Aorta (tissue), 5 donors: ENCODE measurements around the gene SLC9A7. TPM values are rescaled to one million over a fixed set of nuclear protein-coding genes. Genes with fewer than 3 reads are reported as not detected.

ENCODE experiments used
- ATAC-seq: fragments of 200-7000 bp; cut with Tn5 transposase; one replicate; pipeline ENCODE4 v1.9.1; 2022; ENCODE audit warnings: moderate library complexity; ENCODE audit not compliant: low FRiP score
- DNase-seq, 2 donors: peaks; one replicate each; pipeline ENCODE4 v3.0.0-alpha.2; 2020
- H3K27ac ChIP-seq, 2 donors: one replicate each; pipeline ENCODE4 v1.5.1; 2013; ENCODE audit warnings: low read length in 2 of 2, mild to moderate bottlenecking in 2 of 2, moderate library complexity in 2 of 2, control low read depth in 1 of 2, inconsistent platforms in 1 of 2, low read depth in 1 of 2
- H3K27me3 ChIP-seq, 2 donors: one replicate each; pipeline ENCODE4 v1.6.1; 2013; ENCODE audit warnings: control low read depth in 1 of 2, low read length in 1 of 2, mild to moderate bottlenecking in 1 of 2, moderate library complexity in 1 of 2; ENCODE audit not compliant: insufficient read depth in 2 of 2, control insufficient read depth in 1 of 2
- H3K36me3 ChIP-seq, 2 donors: one replicate each; pipeline ENCODE4 v1.6.1; 2013; ENCODE audit warnings: control low read depth in 1 of 2, low read length in 1 of 2, mild to moderate bottlenecking in 1 of 2; ENCODE audit not compliant: insufficient read depth in 2 of 2, control insufficient read depth in 1 of 2
- H3K4me1 ChIP-seq, 2 donors: one replicate each; pipeline ENCODE4 v1.6.1; 2013; ENCODE audit warnings: low read length in 2 of 2, control low read depth in 1 of 2, mild to moderate bottlenecking in 1 of 2, moderate library complexity in 1 of 2; ENCODE audit not compliant: insufficient read depth in 2 of 2, control insufficient read depth in 1 of 2
- H3K4me3 ChIP-seq, 2 donors: one replicate each; pipeline ENCODE4 v1.5.1; 2013; ENCODE audit warnings: low read length in 2 of 2, control low read depth in 1 of 2, mild to moderate bottlenecking in 1 of 2
- H3K9me3 ChIP-seq: one replicate; pipeline ENCODE4 v1.6.1; 2013; ENCODE audit warnings: mild to moderate bottlenecking, low read length; ENCODE audit not compliant: control insufficient read depth
- WGBS, 2 donors: extraction: QIAGEN DNeasy Blood & Tissue Kit; methylation state at CpG; one replicate each; pipeline ENCODE4 v1.1.7; 2013; 5-methylcytosine and 5-hydroxymethylcytosine counted together
- intact Hi-C, 2 donors: fragments of 100-400 bp; cut with DNase I; formaldehyde crosslinking; loops; one replicate each; pipeline versions ENCODE4 v1.14.2 to v1.15.0; 2022
- long read RNA-seq, 2 donors: library from polyadenylated mRNA; unstranded; transcript quantifications; one replicate each; pipeline ENCODE4 v2.0.0, GENCODE V29; 2020 to 2021
- polyA plus RNA-seq, 2 donors: library from polyadenylated mRNA; stranded (reverse); fragments of 200-250 nt; gene quantifications; one replicate each; pipeline ENCODE4 v1.2.3, GENCODE V29; 2013
- total RNA-seq, 2 donors: library from RNA; stranded (reverse); fragmentation: NEBNext Ultra II Directional; extraction: Animal tissue kit (Norgen Biotek cat#: 25700); gene quantifications; one replicate each; pipeline ENCODE4 v1.2.1, GENCODE V29; 2021
- donor health status: healthy with polysubstance abuse.
- donor health status: Bipolar disorder and iron deficiency.
- donor health status: DM: no; HTN: no; CAD: no.
- donor health status: DM: no; HTN: no; CAD: no.
- donor health status: DM: yes; HTN: yes; CAD: no.

The SLC9A7 gene
- 1 to 10 TPM; 2.5 to 3.0 TPM for total RNA-seq
- polyA plus RNA-seq = under 1 TPM; 0.33 to 0.38 TPM
- long read RNA-seq, donor 1, partial matches to known transcripts = 0 of 1 reads
- long read RNA-seq, donor 1, other reads (novel, unspliced or antisense) = 1 of 1 reads
- long read RNA-seq, donor 2, full-length matches to known transcripts = 1 of 1 reads
- long read RNA-seq, donor 2, partial matches to known transcripts = 0 of 1 reads
- long read RNA-seq, donor 2, other reads (novel, unspliced or antisense) = 0 of 1 reads

- Histone ChIP-seq H3K27me3 (no peaks in the 10 kb centered on the region), H3K27ac (no peak within 1 kb of the TSS), H3K4me1 (no peaks in the 10 kb centered on the region), H3K36me3 (no peaks in the 10 kb centered on the region), H3K9me3 (no peaks in the 10 kb centered on the region), H3K4me3 (peak within 1 kb of the TSS; percentile 28 to 46)
- WGBS, 2 donors = 0 to 15% methylated on average over 48 to 85 of the region's 85 CpGs
- ATAC-seq (peak; percentile 83), DNase-seq (peak; percentile 83 to 92)
- intact Hi-C loops = loop anchor here (2.0 to 10.0 kb wide), 4 partner anchors 34 to 276 kb away; no protein-coding TSS in a partner anchor
Observed at GRCh38 chrX:46758956-46759644, at the start of gene SLC9A7. Gene SLC9A7, minus strand, starts transcription at chrX:46759118. Its CDS starts 89 bp downstream, at chrX:46759029.

DNA sequence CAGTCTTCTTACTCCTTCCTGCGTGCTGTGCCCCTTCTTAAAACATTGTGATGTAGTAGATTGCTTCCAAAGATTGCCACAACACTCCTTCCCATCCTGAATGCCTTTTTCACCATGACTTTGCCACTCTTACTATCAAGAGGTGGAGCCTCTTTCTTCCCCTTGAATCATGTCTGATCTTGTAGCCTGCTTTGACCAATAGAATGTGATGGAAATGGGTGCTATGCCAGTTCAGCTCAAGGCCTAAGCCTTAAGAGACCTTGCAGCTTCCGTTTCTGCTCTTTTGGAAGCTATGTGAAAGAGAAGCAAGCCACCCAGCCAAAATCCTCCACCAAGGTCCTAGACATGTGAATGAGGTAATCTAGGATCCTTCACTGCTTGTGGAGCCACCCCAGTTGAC, 46.4 kb upstream of the SLC9A7 start:
- no peak for ATAC-seq

DNA sequence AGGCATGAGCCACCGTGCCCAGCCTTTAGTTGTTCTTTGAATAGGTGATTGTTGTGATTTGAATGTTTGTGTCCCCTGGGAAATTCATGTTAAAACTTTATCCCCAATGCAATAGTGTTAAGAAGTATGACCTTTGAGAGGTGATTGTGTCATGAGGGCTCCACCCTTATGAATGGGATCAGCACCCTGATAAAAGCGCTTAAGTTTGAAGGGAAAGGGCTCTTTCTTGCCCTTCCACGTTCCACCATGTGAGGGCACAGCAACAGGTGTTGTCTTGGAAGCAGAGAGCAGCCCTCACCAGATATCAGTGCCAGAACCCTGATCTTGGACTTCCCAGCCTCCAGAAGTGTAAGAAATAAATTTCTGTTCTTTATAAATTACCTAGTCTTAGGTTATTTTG, 44.2 kb upstream of the SLC9A7 start:
- H3K27ac ChIP-seq = no peak overlapping the region
- H3K36me3 ChIP-seq = no peaks in the 10 kb centered on the region
- H3K27me3 ChIP-seq = peaks cover 0 to 1% of the 10 kb centered on the region in 2 donors
- intact Hi-C loops = no loop called here
- DNase-seq (no peak), ATAC-seq (no peak)
- 56 to 73% methylated on average over 3 of the region's 3 CpGs for WGBS, 2 donors
- no peaks in the 10 kb centered on the region for H3K9me3 ChIP-seq
- no peak overlapping the region for H3K4me3 ChIP-seq
- no peaks in the 10 kb centered on the region for H3K4me1 ChIP-seq

More for the DNA sequence above, 46.4 kb upstream of the SLC9A7 start:
- H3K4me3 ChIP-seq = no peak overlapping the region
- no peak overlapping the region for H3K27ac ChIP-seq
- no peaks in the 10 kb centered on the region for H3K36me3 ChIP-seq
- 52 to 77% methylated on average over 2 of the region's 2 CpGs for WGBS, 2 donors
- intact Hi-C loops = no loop called here
- H3K4me1 ChIP-seq = no peaks in the 10 kb centered on the region
- DNase-seq = no peak
- H3K27me3 ChIP-seq = peaks cover 0 to 1% of the 10 kb centered on the region in 2 donors
- H3K9me3 ChIP-seq = no peaks in the 10 kb centered on the region

GRCh38 chrX:46796574-46797191, 37.8 kb upstream of the SLC9A7 start:
- 47 to 49% methylated on average over 8 of the region's 8 CpGs for WGBS, 2 donors
- no peaks in the 10 kb centered on the region for H3K36me3 ChIP-seq
- no peaks in the 10 kb centered on the region for H3K9me3 ChIP-seq
- H3K4me3 ChIP-seq = no peak overlapping the region
- no peaks in the 10 kb centered on the region for H3K4me1 ChIP-seq
- intact Hi-C loops = loop anchor here in 1 of 2 donors (2.0 kb wide), 1 partner anchor 38 kb away; the partner anchor contains the start of gene SLC9A7
- H3K27ac ChIP-seq = no peak overlapping the region
- DNase-seq (peak; percentile 82 to 91), ATAC-seq (peak; percentile 84)
- H3K27me3 ChIP-seq = no peaks in the 10 kb centered on the region

DNA sequence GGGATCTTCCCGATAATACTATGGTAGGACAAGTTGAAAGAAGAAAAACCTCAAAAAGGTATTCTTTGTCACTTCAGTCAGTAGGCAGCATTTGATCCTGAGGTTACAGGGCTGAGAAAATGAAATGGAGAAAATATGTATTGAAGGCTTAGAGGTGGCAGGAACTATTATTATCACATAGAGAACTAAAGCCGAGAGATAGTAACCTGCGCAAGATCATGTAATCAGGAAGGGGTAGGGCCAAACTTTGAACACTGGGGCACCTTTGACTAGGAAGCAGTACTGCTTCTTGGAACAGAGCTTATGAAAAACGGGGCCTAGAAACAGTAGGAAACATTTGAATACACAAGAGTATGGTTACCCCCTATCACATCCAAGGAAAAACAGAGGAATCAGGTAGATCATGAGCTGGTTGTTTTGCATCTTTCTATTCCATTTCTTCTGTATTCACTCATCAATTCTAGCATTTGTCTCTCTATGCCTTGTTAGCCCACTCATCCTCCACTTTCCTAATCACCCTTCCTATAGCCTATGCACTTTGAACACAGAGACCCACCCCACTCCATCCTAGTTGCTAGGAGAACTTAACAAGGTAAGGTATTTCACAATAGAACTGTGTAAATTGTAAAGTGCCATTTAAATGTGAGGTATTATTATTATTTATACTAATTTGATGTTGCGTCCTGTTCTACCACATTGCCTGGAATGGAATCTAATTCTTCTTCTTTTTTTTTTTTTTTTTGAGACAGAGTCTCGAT, 34.6 kb upstream of the SLC9A7 start:
- intact Hi-C loops = loop anchor here in 1 of 2 donors (2.0 kb wide), 1 partner anchor 35 kb away; the partner anchor contains the start of gene SLC9A7
- ATAC-seq = no peak
- 76 to 88% methylated on average over 6 of the region's 6 CpGs for WGBS, 2 donors

GRCh38 chrX:46792810-46793188, 33.9 kb upstream of the SLC9A7 start:
- Histone ChIP-seq H3K36me3 (no peaks in the 10 kb centered on the region), H3K9me3 (no peaks in the 10 kb centered on the region), H3K4me3 (no peak overlapping the region), H3K4me1 (no peaks in the 10 kb centered on the region), H3K27me3 (no peaks in the 10 kb centered on the region), H3K27ac (no peak overlapping the region)
- WGBS, 2 donors = 56 to 68% methylated on average over 4 of the region's 4 CpGs
- DNase-seq (no peak), ATAC-seq (no peak)
- intact Hi-C loops = loop anchor here in 1 of 2 donors (2.0 kb wide), 1 partner anchor 34 kb away; the partner anchor contains the start of gene SLC9A7

More for the DNA sequence above, 34.6 kb upstream of the SLC9A7 start:
- Histone ChIP-seq H3K4me3 (no peak overlapping the region), H3K27me3 (no peaks in the 10 kb centered on the region), H3K36me3 (no peaks in the 10 kb centered on the region), H3K4me1 (no peaks in the 10 kb centered on the region), H3K27ac (no peak overlapping the region), H3K9me3 (no peaks in the 10 kb centered on the region)
- DNase-seq = no peak

GRCh38 chrX:46791927-46792809, 33.2 kb upstream of the SLC9A7 start:
- Histone ChIP-seq H3K27ac (peak overlapping the region; percentile 40 to 60), H3K4me3 (no peak overlapping the region), H3K36me3 (no peaks in the 10 kb centered on the region), H3K4me1 (no peaks in the 10 kb centered on the region), H3K9me3 (no peaks in the 10 kb centered on the region), H3K27me3 (no peaks in the 10 kb centered on the region)
- WGBS, 2 donors = 13 to 31% methylated on average over 7 of the region's 7 CpGs
- DNase-seq = peak in 1 of 2 donors; percentile 59
- no peak for ATAC-seq
- intact Hi-C loops = loop anchor here in 1 of 2 donors (2.0 kb wide), 1 partner anchor 33 kb away; the partner anchor contains the start of gene SLC9A7
